OCI-LY7 (cell line): Measurements from ENCODE around the gene ASS1. TPM values are rescaled to one million over a fixed set of nuclear protein-coding genes. Genes with fewer than 3 reads are reported as not detected.

ENCODE experiments used
- BruUV-seq: library from RNA; stranded (reverse); fragments of 400-500 nt; replicated peaks from 2 replicates; lab custom pipeline; 2021; lab: Mats Ljungman, UMichigan
- CTCF ChIA-PET: fragments of 300-600 bp; sonication (Branson Sonifier 250); formaldehyde crosslinking; loops from one replicate; lab custom pipeline; 2022; ENCODE audit warnings: antibody characterized with exemption; ENCODE audit not compliant: unreplicated experiment; lab: Charles Lee
- POLR2A ChIA-PET: fragments of 300-600 bp; sonication (Branson Sonifier 250); formaldehyde crosslinking; loops from one replicate; lab custom pipeline; 2022; ENCODE audit warnings: antibody characterized with exemption; lab: Charles Lee
- DNase-seq: peaks from one replicate; pipeline ENCODE4 v3.0.0-alpha.2; 2015; ENCODE audit warnings: low spot score
- H2AFZ ChIP-seq: fragments of 200-600 bp; sonication (generic), shearing (Covaris generic); 2 replicates; pipeline ENCODE4 v1.6.1; 2014; ENCODE audit warnings: mild to moderate bottlenecking, antibody characterized with exemption, low read length, moderate library complexity
- H3K27ac ChIP-seq: fragments of 200-600 bp; sonication (generic); 2 replicates; pipeline ENCODE4 v1.5.1; 2014; ENCODE audit warnings: mixed run types, low read depth, mild to moderate bottlenecking, moderate library complexity, low read length, inconsistent platforms; ENCODE audit not compliant: poor library complexity, severe bottlenecking
- H3K36me3 ChIP-seq: fragments of 200-600 bp; sonication (generic); 2 replicates; pipeline ENCODE4 v1.6.1; 2014; ENCODE audit warnings: mild to moderate bottlenecking, antibody characterized with exemption, low read length, moderate library complexity, mixed read lengths; ENCODE audit not compliant: insufficient read depth
- H3K4me1 ChIP-seq: fragments of 200-600 bp; sonication (generic); 2 replicates; pipeline ENCODE4 v1.5.1; 2014; ENCODE audit warnings: mild to moderate bottlenecking, low read length; ENCODE audit not compliant: insufficient read depth, poor library complexity, severe bottlenecking
- H3K4me2 ChIP-seq: fragments of 200-600 bp; sonication (generic); 2 replicates; pipeline ENCODE4 v1.6.1; 2014; ENCODE audit warnings: mild to moderate bottlenecking, low read length
- H3K4me3 ChIP-seq: fragments of 200-600 bp; sonication (generic); 2 replicates; pipeline ENCODE4 v1.5.1; 2014; ENCODE audit warnings: mild to moderate bottlenecking, low read depth, low read length; ENCODE audit not compliant: poor library complexity, severe bottlenecking
- H3K79me2 ChIP-seq: fragments of 200-600 bp; sonication (generic); 2 replicates; pipeline ENCODE4 v1.6.1; 2016; ENCODE audit warnings: low read depth, mild to moderate bottlenecking, low read length, moderate library complexity, mixed read lengths; ENCODE audit not compliant: insufficient read depth
- H3K9me2 ChIP-seq: fragments of 200-600 bp; sonication (generic); 2 replicates; pipeline ENCODE4 v1.6.1; 2016; ENCODE audit warnings: mild to moderate bottlenecking, low read length, mixed read lengths; ENCODE audit not compliant: insufficient read depth
- H3K9me3 ChIP-seq: fragments of 200-600 bp; sonication (generic); 2 replicates; pipeline ENCODE4 v1.6.1; 2014; ENCODE audit warnings: mild to moderate bottlenecking, mixed run types, low read length, mixed read lengths
- H4K20me1 ChIP-seq: fragments of 200-600 bp; sonication (generic); 2 replicates; pipeline ENCODE4 v1.6.1; 2014; ENCODE audit warnings: mild to moderate bottlenecking, antibody characterized with exemption, low read length, moderate library complexity, mixed read lengths; ENCODE audit not compliant: insufficient read depth
- EZH2phosphoT487 ChIP-seq: fragments of 200-600 bp; sonication (generic); IDR thresholded peaks from 2 replicates; pipeline ENCODE4 v1.6.1; 2018; ENCODE audit warnings: low read depth, borderline replicate concordance, mild to moderate bottlenecking, mixed run types, antibody characterized with exemption, low read length, moderate library complexity, mixed read lengths
- intact Hi-C: fragments of 100-400 bp; cut with micrococcal nuclease; formaldehyde crosslinking; loops from one replicate; pipeline ENCODE4 v1.10.0; 2022; ENCODE audit not compliant: unreplicated experiment
- total RNA-seq, 2 experiments: library from RNA; depleted of rRNA in 1 of 2; stranded (reverse); fragments of >200 nt in 1 of 2; shearing (Covaris generic) in 1 of 2; gene quantifications; 2 replicates each; pipeline ENCODE4 v1.2.3, GENCODE V29; 2014 to 2022
- TF ChIP-seq, protein P1 (sequence below): fragments of 200-600 bp; sonication (generic); conservative IDR thresholded peaks from 2 replicates; pipeline ENCODE4 v1.5.1; 2014; ENCODE audit warnings: mild to moderate bottlenecking, antibody characterized with exemption, low read length, moderate library complexity, mixed read lengths

ASS1 gene
- total RNA-seq, 2 experiments from 2014 or later = 0.70 to 16.3 TPM

DNA sequence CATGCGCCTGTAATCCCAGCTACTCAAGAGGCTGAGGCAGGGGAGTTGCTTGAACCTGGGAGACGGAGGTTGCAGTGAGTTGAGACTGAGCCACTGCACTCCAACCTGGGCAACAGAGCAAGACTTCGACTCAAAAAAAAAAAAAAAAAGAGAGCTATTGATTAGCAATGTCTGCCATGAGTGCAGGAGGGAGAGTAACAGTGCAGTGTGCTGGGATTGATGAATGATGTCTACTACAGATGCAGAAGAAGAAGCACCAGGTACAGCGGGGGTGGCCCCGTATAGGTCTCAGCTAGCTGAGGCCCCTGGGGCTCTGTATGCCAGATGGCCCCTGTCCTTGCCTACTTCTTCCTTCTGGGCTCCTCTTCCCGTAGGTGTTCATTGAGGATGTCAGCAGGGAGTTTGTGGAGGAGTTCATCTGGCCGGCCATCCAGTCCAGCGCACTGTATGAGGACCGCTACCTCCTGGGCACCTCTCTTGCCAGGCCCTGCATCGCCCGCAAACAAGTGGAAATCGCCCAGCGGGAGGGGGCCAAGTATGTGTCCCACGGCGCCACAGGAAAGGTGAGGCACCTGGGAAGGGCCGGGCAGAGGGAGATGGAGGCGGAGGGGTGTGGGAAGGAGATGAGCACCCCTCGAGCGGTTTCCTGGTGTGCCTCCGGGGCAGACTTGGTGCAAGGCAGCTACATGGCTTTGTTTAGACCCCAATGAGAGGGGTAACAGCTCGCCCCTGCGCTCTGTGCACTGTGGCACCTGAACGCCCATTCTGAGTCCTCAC, 13.5 kb downstream of the ASS1 start:
- CTCF ChIA-PET = no interaction called here
- POLR2A ChIA-PET = interaction anchor here (0.6 kb wide), 2 partner anchors 149 to 261 kb away, joined by 3 read pairs; no protein-coding TSS in a partner anchor
- H3K9me2 ChIP-seq = no peaks in the 10 kb centered on the region
- no peak for DNase-seq
- no TSS peak for BruUV-seq
- no peaks in the 10 kb centered on the region for H3K4me1 ChIP-seq
- H2AFZ ChIP-seq = no peak overlapping the region
- H3K9me3 ChIP-seq = no peaks in the 10 kb centered on the region
- no peak overlapping the region for H3K4me3 ChIP-seq
- no peak overlapping the region for H3K27ac ChIP-seq
- TF ChIP-seq, protein P1, sequence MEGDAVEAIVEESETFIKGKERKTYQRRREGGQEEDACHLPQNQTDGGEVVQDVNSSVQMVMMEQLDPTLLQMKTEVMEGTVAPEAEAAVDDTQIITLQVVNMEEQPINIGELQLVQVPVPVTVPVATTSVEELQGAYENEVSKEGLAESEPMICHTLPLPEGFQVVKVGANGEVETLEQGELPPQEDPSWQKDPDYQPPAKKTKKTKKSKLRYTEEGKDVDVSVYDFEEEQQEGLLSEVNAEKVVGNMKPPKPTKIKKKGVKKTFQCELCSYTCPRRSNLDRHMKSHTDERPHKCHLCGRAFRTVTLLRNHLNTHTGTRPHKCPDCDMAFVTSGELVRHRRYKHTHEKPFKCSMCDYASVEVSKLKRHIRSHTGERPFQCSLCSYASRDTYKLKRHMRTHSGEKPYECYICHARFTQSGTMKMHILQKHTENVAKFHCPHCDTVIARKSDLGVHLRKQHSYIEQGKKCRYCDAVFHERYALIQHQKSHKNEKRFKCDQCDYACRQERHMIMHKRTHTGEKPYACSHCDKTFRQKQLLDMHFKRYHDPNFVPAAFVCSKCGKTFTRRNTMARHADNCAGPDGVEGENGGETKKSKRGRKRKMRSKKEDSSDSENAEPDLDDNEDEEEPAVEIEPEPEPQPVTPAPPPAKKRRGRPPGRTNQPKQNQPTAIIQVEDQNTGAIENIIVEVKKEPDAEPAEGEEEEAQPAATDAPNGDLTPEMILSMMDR = no peak
- no peak for TF ChIP-seq EZH2phosphoT487
- no peaks in the 10 kb centered on the region for H3K79me2 ChIP-seq
- no peaks in the 10 kb centered on the region for H3K36me3 ChIP-seq
- intact Hi-C loops = no loop called here
- H3K4me2 ChIP-seq = no peak overlapping the region
- H4K20me1 ChIP-seq = no peaks in the 10 kb centered on the region

DNA sequence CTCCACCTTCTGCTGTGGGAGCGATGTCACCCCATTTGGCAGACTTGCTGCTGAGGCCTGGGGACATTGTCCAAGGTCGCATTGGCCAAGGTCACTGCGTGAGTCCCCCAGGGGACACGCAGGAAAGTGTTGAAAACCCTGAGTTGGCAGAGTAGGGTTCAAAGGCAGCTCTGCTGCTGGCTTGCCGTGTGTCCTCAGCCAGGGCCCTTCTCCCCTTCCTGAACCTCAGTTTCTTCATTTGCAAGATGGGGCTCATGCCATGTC, 14.0 kb downstream of the ASS1 start:
- no peaks in the 10 kb centered on the region for H3K79me2 ChIP-seq
- BruUV-seq = no TSS peak
- no peak overlapping the region for H3K4me2 ChIP-seq
- no peaks in the 10 kb centered on the region for H3K9me3 ChIP-seq
- no peak for DNase-seq
- POLR2A ChIA-PET = interaction anchor here (0.6 to 0.7 kb wide), 2 partner anchors 148 to 372 kb away, joined by 3 read pairs; no protein-coding TSS in a partner anchor
- H2AFZ ChIP-seq = no peak overlapping the region
- CTCF ChIA-PET = no interaction called here
- no peaks in the 10 kb centered on the region for H3K9me2 ChIP-seq
- no peaks in the 10 kb centered on the region for H3K36me3 ChIP-seq
- no peaks in the 10 kb centered on the region for H4K20me1 ChIP-seq
- H3K27ac ChIP-seq = no peak overlapping the region
- TF ChIP-seq EZH2phosphoT487 = no peak
- TF ChIP-seq, protein P1 = no peak
- H3K4me1 ChIP-seq = no peaks in the 10 kb centered on the region
- no peak overlapping the region for H3K4me3 ChIP-seq
- intact Hi-C loops = no loop called here

DNA sequence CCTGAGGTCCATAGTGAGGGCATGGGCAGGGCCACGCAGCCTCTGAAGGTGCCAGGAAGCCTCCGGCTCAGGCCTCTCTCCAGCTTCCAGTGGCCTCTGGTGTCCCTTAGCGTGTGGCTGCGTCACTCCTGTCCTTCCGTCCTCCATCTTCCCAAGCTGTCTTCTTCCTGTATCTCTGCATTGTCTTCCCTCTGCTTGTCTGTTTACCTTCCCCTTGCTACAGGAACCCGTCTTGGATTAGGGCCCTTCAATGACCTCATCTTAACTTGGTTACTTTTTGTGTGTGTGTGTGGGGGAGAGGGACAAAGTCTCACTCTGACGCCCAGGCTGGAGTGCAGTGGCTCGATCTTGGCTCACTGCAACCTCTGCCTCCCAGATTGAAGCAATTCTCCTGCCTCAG, 14.4 kb downstream of the ASS1 start:
- H4K20me1 ChIP-seq = no peaks in the 10 kb centered on the region
- no peak overlapping the region for H3K4me3 ChIP-seq
- POLR2A ChIA-PET = interaction anchor here (0.7 kb wide), 1 partner anchor 371 kb away, joined by 3 read pairs; no protein-coding TSS in a partner anchor
- no peak overlapping the region for H3K4me2 ChIP-seq
- CTCF ChIA-PET = no interaction called here
- no peak for DNase-seq
- no peaks in the 10 kb centered on the region for H3K9me3 ChIP-seq
- no peak overlapping the region for H3K27ac ChIP-seq
- intact Hi-C loops = no loop called here
- H2AFZ ChIP-seq = no peak overlapping the region
- no peaks in the 10 kb centered on the region for H3K9me2 ChIP-seq
- H3K4me1 ChIP-seq = no peaks in the 10 kb centered on the region
- BruUV-seq = no TSS peak
- no peaks in the 10 kb centered on the region for H3K79me2 ChIP-seq
- no peaks in the 10 kb centered on the region for H3K36me3 ChIP-seq
- no peak for TF ChIP-seq EZH2phosphoT487
- TF ChIP-seq, protein P1 = no peak
